WTC11 (cell line): ENCODE results near the gene ADAMTSL5. TPM values are rescaled to one million over a fixed set of nuclear protein-coding genes. Genes with fewer than 3 reads are reported as not detected.
"Not testable (repeated sequence)": the region's sequence is repeated elsewhere in the genome, so short reads cannot be mapped to it uniquely, and the experiment has no call there.

Experiments used
- ATAC-seq: fragments of 200-7000 bp; cut with Tn5 transposase; 2 replicates; pipeline ENCODE4 v1.10.0; 2021; ENCODE audit warnings: mild to moderate bottlenecking, moderate library complexity
- CTCF ChIA-PET: fragments of 300-600 bp; sonication (Branson Sonifier 250); formaldehyde crosslinking; loops from one replicate; lab custom pipeline; 2021; ENCODE audit warnings: antibody characterized with exemption; lab: Charles Lee
- POLR2A ChIA-PET: fragments of 350-600 bp; sonication (Branson Sonifier 250); formaldehyde crosslinking; loops from one replicate; lab custom pipeline; 2021; ENCODE audit warnings: antibody characterized with exemption; lab: Charles Lee
- DNase-seq: peaks from one replicate; pipeline ENCODE4 v3.0.0; 2021; ENCODE audit warnings: low spot score
- H3K27ac Mint-ChIP-seq: 2 replicates; pipeline ENCODE4 v1.8.0; 2021; ENCODE audit warnings: mixed read lengths
- H3K27me3 Mint-ChIP-seq: 2 replicates; pipeline ENCODE4 v1.8.0; 2021; ENCODE audit warnings: low read depth, mild to moderate bottlenecking, moderate library complexity, mixed read lengths
- H3K36me3 Mint-ChIP-seq: 2 replicates; pipeline ENCODE4 v1.8.0; 2021; ENCODE audit warnings: mixed read lengths
- H3K4me1 Mint-ChIP-seq: 2 replicates; pipeline ENCODE4 v1.8.0; 2022; ENCODE audit warnings: mixed read lengths
- H3K4me3 Mint-ChIP-seq: 2 replicates; pipeline ENCODE4 v1.8.0; 2021; ENCODE audit warnings: mild to moderate bottlenecking, moderate library complexity, mixed read lengths
- H3K9me3 Mint-ChIP-seq: 2 replicates; pipeline ENCODE4 v1.8.0; 2021; ENCODE audit warnings: mixed read lengths
- AFF4 ChIP-seq: sonication (generic); formaldehyde crosslinking; IDR thresholded peaks from 2 replicates; pipeline ENCODE4 v1.8.1; 2023; ENCODE audit warnings: mild to moderate bottlenecking, missing genetic modification reagents, borderline replicate concordance
- AR ChIP-seq: fragments of 250-450 bp; sonication (Bioruptor Pico); IDR thresholded peaks from 2 replicates; pipeline ENCODE4 v1.9.0; 2021; ENCODE audit warnings: mild to moderate bottlenecking
- ATF1 ChIP-seq: sonication (generic); formaldehyde crosslinking; IDR thresholded peaks from 2 replicates; pipeline ENCODE4 v1.8.1; 2023; ENCODE audit warnings: mild to moderate bottlenecking, moderate library complexity, missing genetic modification reagents
- ATF2 ChIP-seq: sonication (generic); formaldehyde crosslinking; IDR thresholded peaks from 2 replicates; pipeline ENCODE4 v1.8.1; 2022; ENCODE audit warnings: low read depth, missing genetic modification reagents, borderline replicate concordance
- CBFB ChIP-seq: sonication (generic); formaldehyde crosslinking; IDR thresholded peaks from 2 replicates; pipeline ENCODE4 v1.8.1; 2022; ENCODE audit warnings: mild to moderate bottlenecking, low read depth, missing genetic modification reagents
- CDX4 ChIP-seq: fragments of 250-450 bp; sonication (Bioruptor Pico); IDR thresholded peaks from 2 replicates; pipeline ENCODE4 v1.9.0; 2021; ENCODE audit warnings: moderate library complexity, mild to moderate bottlenecking, inconsistent platforms, borderline replicate concordance
- CREB1 ChIP-seq: sonication (generic); formaldehyde crosslinking; IDR thresholded peaks from 2 replicates; pipeline ENCODE4 v1.8.0; 2023; ENCODE audit warnings: mild to moderate bottlenecking, missing genetic modification reagents
- ETV6 ChIP-seq: sonication (generic); formaldehyde crosslinking; IDR thresholded peaks from 2 replicates; pipeline ENCODE4 v1.8.1; 2022; ENCODE audit warnings: mild to moderate bottlenecking, missing genetic modification reagents
- FOXK1 ChIP-seq: sonication (generic); formaldehyde crosslinking; IDR thresholded peaks from 2 replicates; pipeline ENCODE4 v1.8.0; 2022; ENCODE audit warnings: mild to moderate bottlenecking, moderate library complexity, missing genetic modification reagents
- FOXP4 ChIP-seq: sonication (generic); formaldehyde crosslinking; IDR thresholded peaks from 2 replicates; pipeline ENCODE4 v1.8.0; 2022; ENCODE audit warnings: mild to moderate bottlenecking, missing genetic modification reagents
- NR3C1 ChIP-seq: sonication (generic); formaldehyde crosslinking; conservative IDR thresholded peaks from 2 replicates; pipeline ENCODE4 v1.8.1; 2023; ENCODE audit warnings: low read depth, mild to moderate bottlenecking, missing genetic modification reagents
- SMAD4 ChIP-seq: sonication (generic); formaldehyde crosslinking; IDR thresholded peaks from 2 replicates; pipeline ENCODE4 v1.8.0; 2022; ENCODE audit warnings: mild to moderate bottlenecking, missing genetic modification reagents
- TEAD4 ChIP-seq: sonication (generic); formaldehyde crosslinking; IDR thresholded peaks from 2 replicates; pipeline ENCODE4 v1.8.0; 2022; ENCODE audit warnings: mild to moderate bottlenecking, missing genetic modification reagents
- TP53 ChIP-seq: sonication (generic); formaldehyde crosslinking; IDR thresholded peaks from 2 replicates; pipeline ENCODE4 v1.8.1; 2023; ENCODE audit warnings: mild to moderate bottlenecking, missing genetic modification reagents
- ZNF425 ChIP-seq: fragments of 250-450 bp; sonication (Bioruptor Pico); conservative IDR thresholded peaks from 2 replicates; pipeline ENCODE4 v1.9.0; 2021; ENCODE audit warnings: mild to moderate bottlenecking
- ZNF512 ChIP-seq: sonication (generic); formaldehyde crosslinking; IDR thresholded peaks from 2 replicates; pipeline ENCODE4 v1.8.1; 2022; ENCODE audit warnings: missing genetic modification reagents, borderline replicate concordance
- total RNA-seq: library from RNA; stranded (reverse); gene quantifications from 3 replicates; pipeline ENCODE4 v1.2.3, GENCODE V29; 2021

The ADAMTSL5 gene
- total RNA-seq, 1 experiment from 2014 or later: 1.5 TPM

GRCh38 chr19:1532003-1532402, 19.2 kb upstream of the ADAMTSL5 start (continued):
- no peak for TF ChIP-seq ZNF425 (CRISPR knock-in tag)

- ChIA-PET CTCF (no interaction called here), POLR2A (no interaction called here)
- TF ChIP-seq ETV6 (no peak), FOXK1 (CRISPR knock-in tag) (no peak), ATF1 (CRISPR knock-in tag) (no peak), CBFB (CRISPR knock-in tag) (no peak), NR3C1 (CRISPR knock-in tag) (no peak), AFF4 (no peak), CREB1 (CRISPR knock-in tag) (no peak)
- H3K27me3 Mint-ChIP-seq: no peaks in the 10 kb centered on the region
- ATAC-seq: no peak
- no peak for DNase-seq
- H3K4me3 Mint-ChIP-seq: no peak overlapping the region
- no peaks in the 10 kb centered on the region for H3K4me1 Mint-ChIP-seq
- H3K27ac Mint-ChIP-seq: no peak overlapping the region
- H3K9me3 Mint-ChIP-seq: no peaks in the 10 kb centered on the region
- H3K36me3 Mint-ChIP-seq: no peaks in the 10 kb centered on the region
These were observed 18.8 kb upstream of the ADAMTSL5 start for GRCh38 chr19:1531587-1531986.

GRCh38 chr19:1530856-1531255, 18.0 kb upstream of the ADAMTSL5 start:
- CTCF ChIA-PET: not testable (repeated sequence)

GRCh38 chr19:1529430-1529816, 16.6 kb upstream of the ADAMTSL5 start:
- ATAC-seq (no peak), DNase-seq (no peak)
- CTCF ChIA-PET: no interaction called here
- H3K4me3 Mint-ChIP-seq: no peak overlapping the region
- no peaks in the 10 kb centered on the region for H3K36me3 Mint-ChIP-seq
- no peaks in the 10 kb centered on the region for H3K9me3 Mint-ChIP-seq
- peaks cover 4% of the 10 kb centered on the region for H3K4me1 Mint-ChIP-seq
- no peak overlapping the region for H3K27ac Mint-ChIP-seq
- POLR2A ChIA-PET: no interaction called here
- peaks cover 21% of the 10 kb centered on the region for H3K27me3 Mint-ChIP-seq
- TF ChIP-seq TEAD4 (CRISPR knock-in tag): no peak
- TF ChIP-seq AR (CRISPR knock-in tag): no peak
- no peak for TF ChIP-seq TP53 (CRISPR knock-in tag)
- no peak for TF ChIP-seq ZNF512
- no peak for TF ChIP-seq ATF2 (CRISPR knock-in tag)
- no peak for TF ChIP-seq SMAD4 (CRISPR knock-in tag)
- no peak for TF ChIP-seq FOXP4 (CRISPR knock-in tag)
- TF ChIP-seq CDX4 (CRISPR knock-in tag): no peak

More at GRCh38 chr19:1530856-1531255, 18.0 kb upstream of the ADAMTSL5 start:
- not testable (repeated sequence) for H3K27ac Mint-ChIP-seq, H3K27me3 Mint-ChIP-seq, H3K9me3 Mint-ChIP-seq, H3K4me3 Mint-ChIP-seq, DNase-seq, H3K4me1 Mint-ChIP-seq, H3K36me3 Mint-ChIP-seq, ATAC-seq
- POLR2A ChIA-PET: interaction anchor here (0.7 kb wide), 1 partner anchor 1111 kb away, joined by 5 read pairs; no protein-coding TSS in a partner anchor
